GM12892 (cell line): ENCODE results near the gene ANO4.

Experiments
- POLR2A ChIP-seq: IDR thresholded peaks from 2 replicates; pipeline ENCODE4 v1.6.1; 2011; ENCODE audit warnings: low read depth, low read length, control low read depth
- POLR2AphosphoS5 ChIP-seq: IDR thresholded peaks from 2 replicates; pipeline ENCODE4 v1.6.1; 2011; ENCODE audit warnings: low read depth, low read length, control low read depth

DNA sequence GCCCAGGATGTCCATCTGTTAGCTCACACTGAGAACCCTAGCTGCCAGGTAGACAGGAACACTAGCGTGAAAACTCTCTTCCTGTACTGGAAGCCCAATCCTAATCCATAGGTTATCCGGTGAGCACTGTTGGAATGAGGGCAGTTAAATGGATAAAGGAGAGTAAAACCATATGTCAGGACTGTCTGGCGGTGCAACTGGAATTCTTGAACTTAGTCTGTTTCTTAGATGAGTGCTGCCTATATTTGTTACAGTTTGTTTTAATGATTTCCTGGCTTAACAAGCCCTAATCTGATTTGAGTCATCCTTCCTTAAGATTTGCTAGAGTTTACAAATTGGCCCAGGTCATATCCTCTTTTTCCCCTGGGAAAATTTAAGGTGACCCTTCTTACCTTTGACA is 104.7 kb downstream of the ANO4 start:
- TF ChIP-seq POLR2A (no peak), POLR2AphosphoS5 (no peak)
